Measurements from ENCODE around the gene PKIG.

- TF ChIP-seq CTCF (IDR thresholded peaks at IDR 0.05) (no peak), EP300 (IDR thresholded peaks at IDR 0.05) (no peak)
Observed at GRCh38 chr20:44626278-44626677, 43.9 kb downstream of the PKIG start.

Data from esophagus muscularis mucosa (tissue), 3 donors.